Adrenal gland (tissue), 12 donors: ENCODE results near the gene FCN2. TPM values are rescaled to one million over a fixed set of nuclear protein-coding genes. Genes with fewer than 3 reads are reported as not detected.

Source experiments
- DNase-seq, 7 donors: peaks; one replicate each; pipeline ENCODE4 v3.0.0-alpha.2; 2019 to 2020
- H3K27ac ChIP-seq, 5 donors: fragments of 200-600 bp; sonication (generic) in 4 of 5; 1 replicate in 3 of 5; 2 replicates in 2 of 5; pipeline versions ENCODE4 v1.5.1 to v1.8.0; 2016 to 2020; ENCODE audit warnings: mild to moderate bottlenecking in 1 of 5
- H3K27me3 ChIP-seq: fragments of 200-600 bp; 2 replicates; pipeline ENCODE4 v1.8.0; 2021
- H3K36me3 ChIP-seq, 2 donors: fragments of 200-600 bp; replicated peaks in 1 of 2; 1 replicate in 1 of 2; 2 replicates in 1 of 2; pipeline versions ENCODE4 v1.5.1 to v1.8.0; 2018 to 2022
- H3K4me1 ChIP-seq, 2 donors: fragments of 200-600 bp; replicated peaks in 1 of 2; 1 replicate in 1 of 2; 2 replicates in 1 of 2; pipeline versions ENCODE4 v1.5.1 to v1.8.0; 2018 to 2021
- H3K4me3 ChIP-seq, 4 donors: fragments of 200-600 bp; sonication (generic) in 3 of 4; one replicate each; pipeline ENCODE4 v1.5.1; 2016 to 2018
- H3K9me3 ChIP-seq, 3 donors: fragments of 200-600 bp; sonication (generic) in 1 of 3; replicated peaks in 1 of 3; 1 replicate in 2 of 3; 2 replicates in 1 of 3; pipeline versions ENCODE4 v1.5.1 to v1.8.0; 2016 to 2021
- POLR2A ChIP-seq, 2 donors: fragments of 450-650 bp; IDR thresholded peaks; one replicate each; pipeline ENCODE4 v1.6.1; 2017; ENCODE audit warnings: antibody characterized with exemption in 2 of 2, mild to moderate bottlenecking in 2 of 2, moderate library complexity in 1 of 2
- WGBS, 4 donors: extraction: QIAGEN DNeasy Blood & Tissue Kit in 2 of 4; methylation state at CpG; one replicate each; pipeline versions ENCODE4 v1.1.5 to v1.1.7; 2013 to 2017; 5-methylcytosine and 5-hydroxymethylcytosine counted together
- intact Hi-C, 2 donors: fragments of 100-400 bp; cut with DNase I; formaldehyde crosslinking; loops; one replicate each; pipeline versions ENCODE4 v1.14.1 to v1.15.0; 2022 to 2023
- polyA plus RNA-seq, 3 donors: library from polyadenylated mRNA; stranded (reverse); fragments of 200-250 nt in 2 of 3; fragments of 350-450 nt in 1 of 3; fragmentation: Illumina TruSeq in 1 of 3; extraction: RNeasy Lipid Tissue Mini Kit (QIAGEN cat#74804) in 1 of 3; gene quantifications; one replicate each; pipeline ENCODE4 v1.2.3, GENCODE V29; 2013 to 2014
- total RNA-seq, 9 donors: library from RNA; depleted of rRNA in 4 of 9; stranded (reverse); fragments of >200 nt in 4 of 9; fragments of 120-200 nt in 1 of 9; fragmentation: NEBNext Ultra II Directional in 1 of 9; extraction: Animal tissue kit (Norgen Biotek cat#: 25700) in 1 of 9; gene quantifications; one replicate each; pipeline versions ENCODE4 v1.1.0 to v1.2.4, GENCODE V29; 2013 to 2023
- TF ChIP-seq, protein P1 (sequence below), 6 experiments: fragments of 450-650 bp in 4 of 6; fragments of 200-600 bp in 2 of 6; sonication (generic) in 1 of 6; IDR thresholded peaks; 1 replicate in 5 of 6; 2 replicates in 1 of 6; pipeline versions ENCODE4 v1.5.1 to v1.8.0; 2016 to 2021; ENCODE audit warnings: antibody characterized with exemption in 6 of 6, mild to moderate bottlenecking in 2 of 6, moderate library complexity in 1 of 6
- donor health status: healthy with polysubstance abuse.
- donor health status: Bipolar disorder and iron deficiency.
- donor health status: DM: yes; HTN: yes; CAD: no.
- donor health status: DM: no; HTN: no; CAD: no.
- donor health status: DM: no; HTN: no; CAD: no.
- donor health status: DM: yes; HTN: yes; CAD: no.

The FCN2 gene
- total and polyA plus RNA-seq, 12 donors, result 6.7 to 99.6 (median 31.2) TPM

DNA sequence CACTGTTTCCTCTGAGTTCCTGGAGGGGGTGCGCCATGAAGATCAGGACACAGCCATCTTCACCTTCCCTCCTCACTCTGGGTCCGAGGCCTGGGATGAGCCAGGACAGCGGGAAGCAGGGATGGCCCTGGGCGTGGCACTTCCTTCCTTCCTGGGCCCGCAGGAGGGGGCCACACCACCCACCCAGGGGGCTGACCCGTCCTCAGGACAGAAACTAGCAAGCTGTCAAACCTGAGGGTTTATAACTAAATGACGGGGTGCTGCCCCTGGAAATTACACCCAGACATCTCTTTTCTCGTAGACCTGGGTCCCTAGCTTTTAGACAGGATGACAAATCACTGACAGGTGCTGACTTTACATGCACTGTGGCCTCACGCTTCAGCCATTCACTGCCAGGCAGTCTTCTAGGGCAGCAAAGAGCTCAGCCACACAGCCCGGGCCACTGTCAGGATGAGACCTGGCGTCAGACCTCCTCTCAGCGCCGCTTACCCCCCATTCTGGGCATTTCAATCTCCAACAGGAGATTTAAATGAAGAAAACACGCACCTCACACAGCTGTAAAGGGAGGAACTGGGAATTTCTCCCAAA lies 8.1 kb downstream of the FCN2 start:
- Histone ChIP-seq H3K27me3 (no peaks in the 10 kb centered on the region), H3K27ac (no peak overlapping the region), H3K4me3 (no peak overlapping the region), H3K9me3 (no peaks in the 10 kb centered on the region), H3K36me3 (no peaks in the 10 kb centered on the region), H3K4me1 (peaks cover under 1 to 7% of the 10 kb centered on the region in 2 donors)
- intact Hi-C loops, result no loop called here
- DNase-seq, result peak in 3 of 7 donors; percentile 12 to 17 (median 15)
- TF ChIP-seq, protein P1, sequence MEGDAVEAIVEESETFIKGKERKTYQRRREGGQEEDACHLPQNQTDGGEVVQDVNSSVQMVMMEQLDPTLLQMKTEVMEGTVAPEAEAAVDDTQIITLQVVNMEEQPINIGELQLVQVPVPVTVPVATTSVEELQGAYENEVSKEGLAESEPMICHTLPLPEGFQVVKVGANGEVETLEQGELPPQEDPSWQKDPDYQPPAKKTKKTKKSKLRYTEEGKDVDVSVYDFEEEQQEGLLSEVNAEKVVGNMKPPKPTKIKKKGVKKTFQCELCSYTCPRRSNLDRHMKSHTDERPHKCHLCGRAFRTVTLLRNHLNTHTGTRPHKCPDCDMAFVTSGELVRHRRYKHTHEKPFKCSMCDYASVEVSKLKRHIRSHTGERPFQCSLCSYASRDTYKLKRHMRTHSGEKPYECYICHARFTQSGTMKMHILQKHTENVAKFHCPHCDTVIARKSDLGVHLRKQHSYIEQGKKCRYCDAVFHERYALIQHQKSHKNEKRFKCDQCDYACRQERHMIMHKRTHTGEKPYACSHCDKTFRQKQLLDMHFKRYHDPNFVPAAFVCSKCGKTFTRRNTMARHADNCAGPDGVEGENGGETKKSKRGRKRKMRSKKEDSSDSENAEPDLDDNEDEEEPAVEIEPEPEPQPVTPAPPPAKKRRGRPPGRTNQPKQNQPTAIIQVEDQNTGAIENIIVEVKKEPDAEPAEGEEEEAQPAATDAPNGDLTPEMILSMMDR (IDR thresholded peaks at IDR 0.05), result no peak
- TF ChIP-seq POLR2A (IDR thresholded peaks at IDR 0.05), result no peak
- 82 to 98% (median 87%) methylated on average over 11 to 14 of the region's 14 CpGs for WGBS, 4 donors

- WGBS, 4 donors, result 84 to 92% (median 90%) methylated on average over 8 to 10 of the region's 10 CpGs
Measured at GRCh38 chr9:134889386-134890154, 9.0 kb downstream of the FCN2 start.

GRCh38 chr9:134890155-134890495 lies 9.5 kb downstream of the FCN2 start:
- Histone ChIP-seq H3K27ac (no peak overlapping the region), H3K4me1 (peaks cover 6 to 10% of the 10 kb centered on the region in 2 donors), H3K9me3 (no peaks in the 10 kb centered on the region), H3K4me3 (no peak overlapping the region), H3K27me3 (no peaks in the 10 kb centered on the region), H3K36me3 (no peaks in the 10 kb centered on the region)
- 87 to 93% (median 88%) methylated on average over 5 of the region's 5 CpGs for WGBS, 4 donors
- intact Hi-C loops, result no loop called here
- no peak for TF ChIP-seq POLR2A (IDR thresholded peaks at IDR 0.05)
- TF ChIP-seq, protein P1 (IDR thresholded peaks at IDR 0.05), result no peak
- DNase-seq, result peak in 2 of 7 donors; percentile 3 to 18

More at GRCh38 chr9:134889386-134890154, 9.0 kb downstream of the FCN2 start:
- DNase-seq, result peak in 4 of 7 donors; percentile 8 to 29 (median 14)
- H3K9me3 ChIP-seq, result no peaks in the 10 kb centered on the region
- peaks cover 5 to 7% of the 10 kb centered on the region in 2 donors for H3K4me1 ChIP-seq
- no peak overlapping the region for H3K4me3 ChIP-seq
- TF ChIP-seq POLR2A (IDR thresholded peaks at IDR 0.05), result no peak
- TF ChIP-seq, protein P1 (IDR thresholded peaks at IDR 0.05), result no peak
- intact Hi-C loops, result no loop called here
- H3K27ac ChIP-seq, result no peak overlapping the region
- H3K27me3 ChIP-seq, result no peaks in the 10 kb centered on the region
- H3K36me3 ChIP-seq, result no peaks in the 10 kb centered on the region

DNA sequence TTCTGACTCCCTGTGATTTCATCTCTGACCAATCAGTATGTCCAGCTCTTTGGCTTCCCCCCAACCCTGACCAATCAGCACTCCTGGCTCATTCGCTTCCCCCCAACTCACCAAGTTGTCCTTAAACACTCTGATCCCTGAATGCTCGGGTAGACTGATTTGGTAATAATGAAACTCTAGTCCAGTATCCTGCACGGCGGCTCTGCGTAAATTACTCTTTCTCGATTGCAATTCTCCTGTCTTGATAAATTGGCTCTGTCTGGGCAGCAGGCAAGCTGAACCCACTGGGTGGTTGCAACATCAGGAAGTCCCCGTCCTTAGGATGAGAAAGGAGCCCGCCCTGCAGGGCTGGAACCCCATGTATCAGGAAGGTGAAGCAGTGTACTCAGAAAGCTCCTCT lies 10.4 kb downstream of the FCN2 start:
- DNase-seq, result peak in 5 of 7 donors; percentile 12 to 57 (median 25)
- H3K36me3 ChIP-seq, result no peaks in the 10 kb centered on the region
- H3K9me3 ChIP-seq, result no peaks in the 10 kb centered on the region
- no peaks in the 10 kb centered on the region for H3K27me3 ChIP-seq
- H3K27ac ChIP-seq, result peak overlapping the region in 1 of 5 donors; percentile 24
- no peak overlapping the region for H3K4me3 ChIP-seq
- H3K4me1 ChIP-seq, result peaks cover 15 to 19% of the 10 kb centered on the region in 2 donors
- 73 to 82% (median 78%) methylated on average over 8 of the region's 8 CpGs for WGBS, 4 donors
- no peak for TF ChIP-seq POLR2A (IDR thresholded peaks at IDR 0.05)
- TF ChIP-seq, protein P1 (IDR thresholded peaks at IDR 0.05), result no peak
- intact Hi-C loops, result no loop called here
